PC-3 (cell line): ENCODE data around the gene LINGO1. TPM values are rescaled to one million over a fixed set of nuclear protein-coding genes. Genes with fewer than 3 reads are reported as not detected.

ENCODE experiments used
- ATAC-seq: fragments of 200-7000 bp; cut with Tn5 transposase; 2 replicates; pipeline ENCODE4 v1.9.1; 2020; ENCODE audit warnings: mild to moderate bottlenecking, moderate library complexity
- BruUV-seq: library from RNA; stranded (reverse); fragments of 400-500 nt; replicated peaks from 2 replicates; lab custom pipeline; 2021; lab: Mats Ljungman, UMichigan
- CTCF ChIA-PET: fragments of 300-600 bp; sonication (Branson Sonifier 250); formaldehyde crosslinking; loops from one replicate; lab custom pipeline; 2022; ENCODE audit warnings: antibody characterized with exemption; lab: Charles Lee
- POLR2A ChIA-PET: fragments of 300-600 bp; sonication (Branson Sonifier 250); formaldehyde crosslinking; loops from one replicate; lab custom pipeline; 2022; ENCODE audit warnings: antibody characterized with exemption; ENCODE audit not compliant: unreplicated experiment; lab: Charles Lee
- DNase-seq: peaks from one replicate; pipeline ENCODE4 v3.0.0-alpha.2; 2015
- H2AFZ ChIP-seq: fragments of 300-600 bp; sonication (generic); 2 replicates; pipeline ENCODE4 v1.6.0; 2016; ENCODE audit warnings: antibody characterized with exemption, low read length
- H3F3A ChIP-seq: fragments of 300-600 bp; sonication (generic); one replicate; pipeline ENCODE4 v1.6.0; 2017; ENCODE audit warnings: antibody characterized with exemption, low read length, control low read depth, mild to moderate bottlenecking; ENCODE audit not compliant: unreplicated experiment
- H3K27ac ChIP-seq: fragments of 300-600 bp; sonication (generic); 2 replicates; pipeline ENCODE4 v1.5.1; 2016; ENCODE audit warnings: mild to moderate bottlenecking, low read length
- H3K27me3 ChIP-seq: fragments of 300-600 bp; sonication (generic); 2 replicates; pipeline ENCODE4 v1.6.1; 2016; ENCODE audit warnings: low read length, mixed read lengths
- H3K36me3 ChIP-seq: fragments of 300-600 bp; sonication (generic); 2 replicates; pipeline ENCODE4 v1.6.1; 2016; ENCODE audit warnings: low read depth, mixed run types, low read length, mixed read lengths
- H3K4me1 ChIP-seq: fragments of 300-600 bp; sonication (generic); 2 replicates; pipeline ENCODE4 v1.5.1; 2016; ENCODE audit warnings: low read length; ENCODE audit not compliant: insufficient read depth
- H3K4me2 ChIP-seq: fragments of 300-600 bp; sonication (generic); 2 replicates; pipeline ENCODE4 v1.6.0; 2016; ENCODE audit warnings: low read length
- H3K4me3 ChIP-seq: fragments of 300-600 bp; sonication (generic); 2 replicates; pipeline ENCODE4 v1.5.1; 2016; ENCODE audit warnings: mild to moderate bottlenecking, low read length, mixed read lengths
- H3K79me2 ChIP-seq: fragments of 300-600 bp; sonication (generic); 2 replicates; pipeline ENCODE4 v1.6.1; 2017; ENCODE audit warnings: low read length, mixed read lengths
- H3K9ac ChIP-seq: fragments of 300-600 bp; sonication (generic); 2 replicates; pipeline ENCODE4 v1.6.0; 2016; ENCODE audit warnings: mild to moderate bottlenecking, low read length
- H3K9me2 ChIP-seq: fragments of 300-600 bp; sonication (generic); replicated peaks from 2 replicates; pipeline ENCODE4 v1.6.1; 2016; ENCODE audit warnings: mixed run types, low read length, mixed read lengths
- H3K9me3 ChIP-seq: fragments of 300-600 bp; sonication (generic); 2 replicates; pipeline ENCODE4 v1.6.1; 2016; ENCODE audit warnings: low read length, mixed read lengths
- H4K20me1 ChIP-seq: fragments of 300-600 bp; sonication (generic); 2 replicates; pipeline ENCODE4 v1.6.1; 2016; ENCODE audit warnings: low read length, mixed read lengths
- CTCF ChIP-seq: fragments of 300-600 bp; sonication (generic); conservative IDR thresholded peaks from 2 replicates; pipeline ENCODE4 v1.5.1; 2017; ENCODE audit warnings: antibody characterized with exemption, low read depth, mild to moderate bottlenecking, low read length
- EZH2 ChIP-seq: fragments of 300-600 bp; sonication (generic); IDR thresholded peaks from one replicate; pipeline ENCODE4 v1.6.1; 2017; ENCODE audit warnings: antibody characterized with exemption, mild to moderate bottlenecking, low read length; ENCODE audit not compliant: unreplicated experiment
- EZH2phosphoT487 ChIP-seq: fragments of 300-600 bp; sonication (generic); IDR thresholded peaks from 2 replicates; pipeline ENCODE4 v1.6.1; 2018; ENCODE audit warnings: mild to moderate bottlenecking, antibody characterized with exemption, low read length, borderline replicate concordance
- intact Hi-C: fragments of 100-400 bp; cut with micrococcal nuclease; formaldehyde crosslinking; loops from 2 replicates; pipeline ENCODE4 v1.9.0; 2023
- total RNA-seq: library from RNA; depleted of rRNA; stranded (reverse); fragments of >200 nt; gene quantifications from 2 replicates; pipeline ENCODE4 v1.2.3, GENCODE V29; 2014

Gene LINGO1
- total RNA-seq, 1 experiment from 2014 or later, result not detected

- no peak for ATAC-seq
- H3K36me3 ChIP-seq, result no peaks in the 10 kb centered on the region
- no peaks in the 10 kb centered on the region for H3K4me1 ChIP-seq
- no peaks in the 10 kb centered on the region for H4K20me1 ChIP-seq
- H3K9ac ChIP-seq, result no peak overlapping the region
- H3K27ac ChIP-seq, result no peak overlapping the region
- ChIA-PET POLR2A (no interaction called here), CTCF (no interaction called here)
- H2AFZ ChIP-seq, result no peak overlapping the region
- no TSS peak for BruUV-seq
- intact Hi-C loops, result no loop called here
- no peak for TF ChIP-seq EZH2
- no peak for TF ChIP-seq CTCF
- no peak for TF ChIP-seq EZH2phosphoT487
- no peak overlapping the region for H3K4me3 ChIP-seq
- H3K27me3 ChIP-seq, result no peaks in the 10 kb centered on the region
- no peaks in the 10 kb centered on the region for H3F3A ChIP-seq
- no peaks in the 10 kb centered on the region for H3K79me2 ChIP-seq
- H3K9me3 ChIP-seq, result no peaks in the 10 kb centered on the region
- H3K4me2 ChIP-seq, result no peak overlapping the region
- no peaks in the 10 kb centered on the region for H3K9me2 ChIP-seq
- DNase-seq, result no peak
These were observed 22.0 kb downstream of the LINGO1 start for GRCh38 chr15:77610731-77611130.

- intact Hi-C loops, result no loop called here
- no peaks in the 10 kb centered on the region for H4K20me1 ChIP-seq
- ChIA-PET POLR2A (no interaction called here), CTCF (no interaction called here)
- no peaks in the 10 kb centered on the region for H3F3A ChIP-seq
- no peaks in the 10 kb centered on the region for H3K79me2 ChIP-seq
- no peak overlapping the region for H3K27ac ChIP-seq
- H3K9ac ChIP-seq, result no peak overlapping the region
- no peaks in the 10 kb centered on the region for H3K27me3 ChIP-seq
- no peaks in the 10 kb centered on the region for H3K4me1 ChIP-seq
- no peaks in the 10 kb centered on the region for H3K36me3 ChIP-seq
- ATAC-seq, result no peak
- H3K4me3 ChIP-seq, result no peak overlapping the region
- no peaks in the 10 kb centered on the region for H3K9me3 ChIP-seq
- no peaks in the 10 kb centered on the region for H3K9me2 ChIP-seq
- no TSS peak for BruUV-seq
- TF ChIP-seq EZH2, result no peak
- no peak for TF ChIP-seq EZH2phosphoT487
- no peak overlapping the region for H3K4me2 ChIP-seq
- DNase-seq, result no peak
- no peak overlapping the region for H2AFZ ChIP-seq
These were observed 23.2 kb downstream of the LINGO1 start for GRCh38 chr15:77609558-77609957.

- CTCF ChIA-PET, result interaction anchor here (0.6 kb wide), 1 partner anchor 24 kb away, joined by 3 read pairs; no protein-coding TSS in a partner anchor
These were observed 23.9 kb downstream of the LINGO1 start for GRCh38 chr15:77608774-77609173.

More at GRCh38 chr15:77608774-77609173, 23.9 kb downstream of the LINGO1 start:
- Histone ChIP-seq H3K27me3 (no peaks in the 10 kb centered on the region), H3K9me3 (no peaks in the 10 kb centered on the region), H3K79me2 (no peaks in the 10 kb centered on the region), H3K36me3 (no peaks in the 10 kb centered on the region), H3F3A (no peaks in the 10 kb centered on the region), H2AFZ (no peak overlapping the region), H3K9me2 (no peaks in the 10 kb centered on the region), H3K27ac (no peak overlapping the region), H3K4me3 (no peak overlapping the region), H3K9ac (no peak overlapping the region), H3K4me2 (no peak overlapping the region), H3K4me1 (no peaks in the 10 kb centered on the region), H4K20me1 (no peaks in the 10 kb centered on the region)
- TF ChIP-seq EZH2phosphoT487 (no peak), EZH2 (no peak), CTCF (no peak)
- intact Hi-C loops, result no loop called here
- ATAC-seq (no peak), DNase-seq (no peak)
- POLR2A ChIA-PET, result no interaction called here
- BruUV-seq, result no TSS peak
